ENCODE measurements around the gene EPN2.

The EPN2 gene

DNA sequence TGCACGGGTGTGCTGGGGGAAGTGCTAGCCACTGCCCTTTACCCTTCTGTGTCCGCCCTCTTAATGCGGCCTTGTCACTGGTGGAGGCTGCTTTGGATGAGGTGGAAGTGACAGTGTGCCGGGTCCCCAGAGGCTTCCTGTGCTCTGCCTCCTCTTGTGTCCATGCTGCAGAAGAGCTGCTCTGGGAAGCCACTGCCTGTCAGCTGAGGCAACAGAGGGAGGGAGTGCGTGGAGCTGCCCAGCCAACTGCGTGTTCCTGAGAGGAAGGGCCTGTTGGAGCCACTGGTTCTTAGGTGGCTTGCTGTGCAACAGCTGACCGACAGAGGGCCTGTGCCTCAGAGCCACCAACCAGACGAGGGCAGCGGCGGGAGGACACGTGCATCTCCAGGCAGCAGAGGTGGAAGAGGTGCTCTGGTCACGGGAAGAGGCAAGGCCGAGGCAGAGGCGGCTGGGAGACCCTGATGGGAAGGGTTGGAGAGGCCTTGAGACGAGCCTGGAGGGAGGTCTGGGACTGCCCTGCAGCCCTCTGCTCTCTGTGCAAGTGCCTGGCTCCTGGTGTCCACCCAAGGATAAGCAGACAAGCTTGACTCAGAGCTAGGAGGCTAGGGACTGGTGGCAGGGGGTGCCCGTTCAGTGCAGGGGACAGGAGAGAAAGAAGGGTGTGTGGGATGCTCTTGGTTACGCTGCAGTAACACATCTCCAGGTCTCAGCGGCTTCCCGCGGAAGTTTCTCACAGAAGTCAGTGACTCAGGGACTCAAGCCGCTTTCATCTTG is 100.0 kb downstream of the EPN2 start:
- Histone ChIP-seq H3K27me3 (ENCODE audit: control insufficient read depth, insufficient read depth, low read length) (no peaks in the 10 kb centered on the region), H2AFZ (no peak overlapping the region), H3K36me3 (ENCODE audit: control insufficient read depth, insufficient read depth, low read length) (no peaks in the 10 kb centered on the region), H3K4me1 (peaks cover 11% of the 10 kb centered on the region), H3K9ac (no peak overlapping the region), H3K9me3 (ENCODE audit: control insufficient read depth, low read length) (no peaks in the 10 kb centered on the region), H3K79me2 (no peaks in the 10 kb centered on the region), H3K27ac (no peak overlapping the region), H3K4me3 (ENCODE audit: low read depth, low read length) (no peak overlapping the region), H3K4me2 (ENCODE audit: low read length) (no peak overlapping the region)
- TF ChIP-seq, protein P1, sequence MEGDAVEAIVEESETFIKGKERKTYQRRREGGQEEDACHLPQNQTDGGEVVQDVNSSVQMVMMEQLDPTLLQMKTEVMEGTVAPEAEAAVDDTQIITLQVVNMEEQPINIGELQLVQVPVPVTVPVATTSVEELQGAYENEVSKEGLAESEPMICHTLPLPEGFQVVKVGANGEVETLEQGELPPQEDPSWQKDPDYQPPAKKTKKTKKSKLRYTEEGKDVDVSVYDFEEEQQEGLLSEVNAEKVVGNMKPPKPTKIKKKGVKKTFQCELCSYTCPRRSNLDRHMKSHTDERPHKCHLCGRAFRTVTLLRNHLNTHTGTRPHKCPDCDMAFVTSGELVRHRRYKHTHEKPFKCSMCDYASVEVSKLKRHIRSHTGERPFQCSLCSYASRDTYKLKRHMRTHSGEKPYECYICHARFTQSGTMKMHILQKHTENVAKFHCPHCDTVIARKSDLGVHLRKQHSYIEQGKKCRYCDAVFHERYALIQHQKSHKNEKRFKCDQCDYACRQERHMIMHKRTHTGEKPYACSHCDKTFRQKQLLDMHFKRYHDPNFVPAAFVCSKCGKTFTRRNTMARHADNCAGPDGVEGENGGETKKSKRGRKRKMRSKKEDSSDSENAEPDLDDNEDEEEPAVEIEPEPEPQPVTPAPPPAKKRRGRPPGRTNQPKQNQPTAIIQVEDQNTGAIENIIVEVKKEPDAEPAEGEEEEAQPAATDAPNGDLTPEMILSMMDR (IDR thresholded peaks at IDR 0.05): no peak

GRCh38 chr17:19337712-19338023 is 100.5 kb downstream of the EPN2 start:
- H3K4me3 ChIP-seq (ENCODE audit: low read depth, low read length): no peak overlapping the region
- H3K79me2 ChIP-seq: no peaks in the 10 kb centered on the region
- no peak overlapping the region for H3K9ac ChIP-seq
- H3K4me2 ChIP-seq (ENCODE audit: low read length): no peak overlapping the region
- no peak overlapping the region for H3K27ac ChIP-seq
- peaks cover 11% of the 10 kb centered on the region for H3K4me1 ChIP-seq
- H2AFZ ChIP-seq: no peak overlapping the region
- H3K9me3 ChIP-seq (ENCODE audit: control insufficient read depth, low read length): no peaks in the 10 kb centered on the region
- TF ChIP-seq, protein P1 (IDR thresholded peaks at IDR 0.05): no peak
- H3K36me3 ChIP-seq (ENCODE audit: control insufficient read depth, insufficient read depth, low read length): no peaks in the 10 kb centered on the region
- H3K27me3 ChIP-seq (ENCODE audit: control insufficient read depth, insufficient read depth, low read length): no peaks in the 10 kb centered on the region

DNA sequence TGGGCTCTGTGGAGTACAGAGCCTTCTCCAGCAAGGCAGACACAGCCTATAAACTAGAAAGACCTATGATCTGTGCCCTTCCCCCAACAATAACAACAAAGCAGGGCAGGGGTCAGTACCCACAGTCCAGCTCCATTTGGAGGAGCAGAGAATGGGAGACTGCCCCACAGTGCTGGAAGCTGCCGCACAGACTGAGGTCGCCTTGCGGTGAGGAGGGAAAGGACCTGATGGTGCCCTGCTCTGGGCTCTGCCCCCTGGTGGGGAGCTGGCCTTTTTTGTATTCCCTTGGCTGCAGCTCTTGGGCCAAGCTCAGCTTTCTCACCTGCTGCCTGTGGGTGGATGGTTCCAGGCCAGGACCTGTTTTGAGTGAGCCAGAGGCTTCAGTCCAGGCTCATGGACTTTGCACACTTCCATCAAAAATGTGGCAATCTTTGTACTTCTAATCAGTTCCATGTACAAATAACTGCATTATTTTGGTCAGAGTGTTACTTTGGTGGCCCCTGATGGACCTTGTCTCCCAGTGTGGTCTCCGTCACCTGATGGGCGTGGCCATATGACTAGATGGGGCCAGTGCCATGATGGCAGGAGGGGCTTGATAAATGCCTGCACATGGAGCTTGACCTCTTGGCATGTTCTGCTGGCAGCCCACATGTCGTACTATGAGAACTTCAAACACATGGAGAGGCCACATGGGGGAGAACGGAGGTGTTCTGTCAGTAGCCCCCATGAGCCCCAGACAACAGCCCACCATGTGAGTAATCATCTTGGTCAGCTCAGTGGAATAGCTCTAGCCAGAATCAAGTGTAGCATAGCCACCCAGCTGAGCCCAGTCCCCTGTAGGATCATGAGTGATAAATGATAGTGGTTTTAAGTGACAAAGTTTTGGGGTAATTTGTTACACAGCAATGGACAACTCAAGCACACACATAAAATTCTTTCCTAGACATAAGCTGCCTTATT is 101.1 kb downstream of the EPN2 start:
- Histone ChIP-seq H3K4me3 (ENCODE audit: low read depth, low read length) (no peak overlapping the region), H3K9ac (no peak overlapping the region), H3K9me3 (ENCODE audit: control insufficient read depth, low read length) (no peaks in the 10 kb centered on the region), H3K4me1 (peaks cover 14% of the 10 kb centered on the region), H3K4me2 (ENCODE audit: low read length) (no peak overlapping the region), H3K36me3 (ENCODE audit: control insufficient read depth, insufficient read depth, low read length) (no peaks in the 10 kb centered on the region), H3K27ac (no peak overlapping the region), H2AFZ (no peak overlapping the region), H3K27me3 (ENCODE audit: control insufficient read depth, insufficient read depth, low read length) (no peaks in the 10 kb centered on the region), H3K79me2 (no peaks in the 10 kb centered on the region)
- TF ChIP-seq, protein P1 (IDR thresholded peaks at IDR 0.05): peak; percentile 90

- no peak overlapping the region for H3K27ac ChIP-seq
- TF ChIP-seq, protein P1 (IDR thresholded peaks at IDR 0.05): no peak
Observed at GRCh38 chr17:19339341-19339815, 102.2 kb downstream of the EPN2 start.

More at GRCh38 chr17:19339341-19339815, 102.2 kb downstream of the EPN2 start:
- no peak overlapping the region for H2AFZ ChIP-seq
- no peak overlapping the region for H3K9ac ChIP-seq
- H3K9me3 ChIP-seq (ENCODE audit: control insufficient read depth, low read length): no peaks in the 10 kb centered on the region
- peaks cover 14% of the 10 kb centered on the region for H3K4me1 ChIP-seq
- H3K4me3 ChIP-seq (ENCODE audit: low read depth, low read length): no peak overlapping the region
- no peak overlapping the region for H3K4me2 ChIP-seq (ENCODE audit: low read length)
- H3K36me3 ChIP-seq (ENCODE audit: control insufficient read depth, insufficient read depth, low read length): no peaks in the 10 kb centered on the region
- no peaks in the 10 kb centered on the region for H3K79me2 ChIP-seq
- no peaks in the 10 kb centered on the region for H3K27me3 ChIP-seq (ENCODE audit: control insufficient read depth, insufficient read depth, low read length)

Data from parathyroid adenoma (tissue), 2 donors.